Right lobe of liver (tissue), 6 donors: Measurements from ENCODE around the gene CCDC85C. TPM values are rescaled to one million over a fixed set of nuclear protein-coding genes. Genes with fewer than 3 reads are reported as not detected.

Source experiments
- ATAC-seq, 4 donors: fragments of 200-7000 bp; cut with Tn5 transposase; one replicate each; pipeline ENCODE4 v1.9.1; 2020; ENCODE audit warnings: mild to moderate bottlenecking in 4 of 4, moderate library complexity in 4 of 4
- DNase-seq, 3 donors: peaks; one replicate each; pipeline ENCODE4 v3.0.0-alpha.2; 2020
- H3K27ac ChIP-seq, 3 donors: fragments of 200-600 bp; one replicate each; pipeline ENCODE4 v1.8.0; 2022
- H3K27me3 ChIP-seq, 2 donors: fragments of 200-600 bp; one replicate each; pipeline ENCODE4 v1.8.0; 2022
- H3K36me3 ChIP-seq, 4 donors: fragments of 200-600 bp; sonication (generic) in 1 of 4; one replicate each; pipeline versions ENCODE4 v1.5.1 to v1.8.0; 2017 to 2022; ENCODE audit warnings: control low read depth in 1 of 4
- H3K4me1 ChIP-seq, 4 donors: fragments of 200-600 bp; sonication (generic) in 1 of 4; one replicate each; pipeline versions ENCODE4 v1.5.1 to v1.8.0; 2017 to 2022; ENCODE audit warnings: control low read depth in 1 of 4
- H3K4me3 ChIP-seq, 3 donors: fragments of 200-600 bp; one replicate each; pipeline ENCODE4 v1.8.0; 2022
- H3K9me3 ChIP-seq, 4 donors: fragments of 200-600 bp; sonication (generic) in 1 of 4; one replicate each; pipeline versions ENCODE4 v1.5.1 to v1.8.0; 2017 to 2022; ENCODE audit warnings: control low read depth in 1 of 4
- POLR2A ChIP-seq: fragments of 450-650 bp; IDR thresholded peaks from one replicate; pipeline ENCODE4 v1.6.1; 2017; ENCODE audit warnings: antibody characterized with exemption, mild to moderate bottlenecking
- WGBS: methylation state at CpG from one replicate; pipeline ENCODE4 v1.1.6; 2018; ENCODE audit warnings: low coverage, low lambda C conversion rate; ENCODE audit not compliant: insufficient coverage; ENCODE audit errors: missing lambda C conversion rate; 5-methylcytosine and 5-hydroxymethylcytosine counted together
- intact Hi-C, 2 donors: fragments of 100-400 bp; cut with DNase I; formaldehyde crosslinking; loops; one replicate each; pipeline versions ENCODE4 v1.11.2 to v1.14.1; 2022
- total RNA-seq, 6 experiments: library from RNA; depleted of rRNA in 2 of 6; stranded (reverse); fragments of >200 nt in 2 of 6; fragmentation: NEBNext Ultra II Directional in 3 of 6; extraction: Animal tissue kit (Norgen Biotek cat#: 25700) in 3 of 6; gene quantifications; one replicate each; pipeline versions ENCODE4 v1.1.0 to v1.2.4, GENCODE V29; 2016 to 2023
- TF ChIP-seq, protein P1 (sequence below), 4 donors: fragments of 200-600 bp in 3 of 4; fragments of 450-650 bp in 1 of 4; IDR thresholded peaks; one replicate each; pipeline versions ENCODE4 v1.5.1 to v1.8.0; 2016 to 2022; ENCODE audit warnings: antibody characterized with exemption in 4 of 4, mild to moderate bottlenecking in 2 of 4
- donor health status: DM: no; HTN: yes; CAD: no.
- donor health status: DM: no; HTN: no; CAD: no.
- donor health status: DM: no; HTN: no; CAD: no.
- donor health status: DM: no; HTN: yes; CAD: no.
- donor health status: DM: no; HTN: yes; CAD: no.

Gene CCDC85C
- total RNA-seq, 6 experiments from 2014 or later = 13.6 to 32.8 (median 21.8) TPM

DNA sequence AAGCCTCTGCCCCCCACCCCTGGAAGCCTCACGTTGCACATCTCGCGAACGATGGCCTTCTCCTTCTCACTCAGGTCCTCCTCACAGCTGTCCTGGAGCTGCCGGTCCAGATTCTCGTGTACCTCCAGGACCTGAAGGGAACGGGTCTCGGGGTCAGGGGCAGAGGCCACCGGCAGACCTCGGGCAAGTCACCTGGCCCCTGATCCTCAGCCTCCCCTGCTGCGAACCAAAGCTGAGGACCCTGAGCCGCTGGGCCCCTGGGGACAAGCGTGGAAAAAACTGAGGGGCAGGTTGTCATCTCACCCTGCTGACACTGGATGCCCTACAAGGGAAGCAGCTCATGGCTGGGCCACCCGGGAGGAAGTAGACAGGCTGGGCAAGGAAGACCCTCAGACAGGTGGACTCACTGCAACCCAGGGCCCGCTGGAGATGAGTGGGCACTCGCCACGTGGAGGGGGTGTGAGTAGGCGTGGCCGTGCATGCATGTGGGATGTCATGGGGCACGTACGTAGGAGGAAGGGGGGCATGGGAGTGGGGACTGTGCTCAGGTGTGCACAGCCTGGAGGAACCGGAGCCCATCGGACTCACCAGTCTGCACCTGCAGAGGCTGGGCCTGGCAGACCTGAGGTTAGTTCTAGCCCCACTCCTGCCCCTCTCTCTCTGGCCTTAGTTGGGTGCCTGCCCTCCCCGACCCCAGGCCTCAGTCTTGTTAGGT lies 87.7 kb downstream of the CCDC85C start:
- DNase-seq (peak in 2 of 3 donors; percentile 14 to 42), ATAC-seq (no peak)
- no peak for TF ChIP-seq POLR2A
- TF ChIP-seq, protein P1, sequence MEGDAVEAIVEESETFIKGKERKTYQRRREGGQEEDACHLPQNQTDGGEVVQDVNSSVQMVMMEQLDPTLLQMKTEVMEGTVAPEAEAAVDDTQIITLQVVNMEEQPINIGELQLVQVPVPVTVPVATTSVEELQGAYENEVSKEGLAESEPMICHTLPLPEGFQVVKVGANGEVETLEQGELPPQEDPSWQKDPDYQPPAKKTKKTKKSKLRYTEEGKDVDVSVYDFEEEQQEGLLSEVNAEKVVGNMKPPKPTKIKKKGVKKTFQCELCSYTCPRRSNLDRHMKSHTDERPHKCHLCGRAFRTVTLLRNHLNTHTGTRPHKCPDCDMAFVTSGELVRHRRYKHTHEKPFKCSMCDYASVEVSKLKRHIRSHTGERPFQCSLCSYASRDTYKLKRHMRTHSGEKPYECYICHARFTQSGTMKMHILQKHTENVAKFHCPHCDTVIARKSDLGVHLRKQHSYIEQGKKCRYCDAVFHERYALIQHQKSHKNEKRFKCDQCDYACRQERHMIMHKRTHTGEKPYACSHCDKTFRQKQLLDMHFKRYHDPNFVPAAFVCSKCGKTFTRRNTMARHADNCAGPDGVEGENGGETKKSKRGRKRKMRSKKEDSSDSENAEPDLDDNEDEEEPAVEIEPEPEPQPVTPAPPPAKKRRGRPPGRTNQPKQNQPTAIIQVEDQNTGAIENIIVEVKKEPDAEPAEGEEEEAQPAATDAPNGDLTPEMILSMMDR (IDR thresholded peaks at IDR 0.05) = no peak
- 68% methylated on average over 16 of the region's 24 CpGs for WGBS
- peaks cover 0 to 3% (median 0%) of the 10 kb centered on the region in 4 donors for H3K4me1 ChIP-seq
- H3K9me3 ChIP-seq = no peaks in the 10 kb centered on the region
- H3K4me3 ChIP-seq = no peak overlapping the region
- intact Hi-C loops = loop anchor here (5.0 kb wide), 1 partner anchor 111 kb away; no protein-coding TSS in a partner anchor
- no peaks in the 10 kb centered on the region for H3K27me3 ChIP-seq
- H3K27ac ChIP-seq = no peak overlapping the region
- peaks cover 0 to 17% (median 0%) of the 10 kb centered on the region in 4 donors for H3K36me3 ChIP-seq

DNA sequence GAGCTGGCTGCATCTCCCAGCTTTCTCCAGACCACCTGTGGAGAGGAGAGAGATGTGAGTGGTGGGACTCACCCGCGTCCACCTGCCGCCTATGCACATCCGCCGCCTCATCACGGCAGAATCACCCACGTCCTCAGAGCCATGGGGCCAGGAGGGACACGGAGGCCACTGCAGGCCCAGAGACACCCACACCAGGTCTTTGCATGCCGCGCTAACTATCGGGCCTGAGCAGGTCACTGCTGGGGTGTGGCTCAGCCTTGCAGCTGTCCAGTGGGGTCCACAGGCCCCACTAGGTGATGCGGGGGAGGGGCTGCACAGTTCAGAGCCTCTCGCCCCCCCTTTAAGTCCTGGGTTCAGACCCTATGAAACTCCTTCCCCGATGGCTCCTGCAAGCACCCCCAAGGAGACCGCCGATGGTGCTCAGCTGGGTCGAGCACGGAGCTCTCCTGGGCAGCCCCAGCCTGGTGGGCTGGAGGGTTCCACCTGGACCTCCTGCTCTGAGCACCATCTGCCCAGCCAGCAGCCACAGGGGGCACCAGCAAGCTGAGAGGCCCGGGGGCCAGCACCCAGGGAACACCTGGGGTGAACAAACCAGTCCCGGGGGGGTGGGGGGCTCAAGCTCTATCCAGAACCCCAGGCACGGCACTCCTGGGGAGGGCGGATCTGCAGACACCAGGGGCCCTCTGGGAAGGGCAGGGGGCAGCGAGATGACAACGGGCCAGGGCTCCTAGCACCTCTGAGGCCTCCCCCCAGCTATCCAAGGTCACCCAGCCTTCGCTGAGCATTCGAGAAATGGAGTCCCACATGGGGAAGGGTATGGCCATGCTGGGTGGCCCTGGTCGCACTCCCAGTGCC lies 88.5 kb downstream of the CCDC85C start:
- DNase-seq (peak in 2 of 3 donors; percentile 16 to 57), ATAC-seq (no peak)

DNA sequence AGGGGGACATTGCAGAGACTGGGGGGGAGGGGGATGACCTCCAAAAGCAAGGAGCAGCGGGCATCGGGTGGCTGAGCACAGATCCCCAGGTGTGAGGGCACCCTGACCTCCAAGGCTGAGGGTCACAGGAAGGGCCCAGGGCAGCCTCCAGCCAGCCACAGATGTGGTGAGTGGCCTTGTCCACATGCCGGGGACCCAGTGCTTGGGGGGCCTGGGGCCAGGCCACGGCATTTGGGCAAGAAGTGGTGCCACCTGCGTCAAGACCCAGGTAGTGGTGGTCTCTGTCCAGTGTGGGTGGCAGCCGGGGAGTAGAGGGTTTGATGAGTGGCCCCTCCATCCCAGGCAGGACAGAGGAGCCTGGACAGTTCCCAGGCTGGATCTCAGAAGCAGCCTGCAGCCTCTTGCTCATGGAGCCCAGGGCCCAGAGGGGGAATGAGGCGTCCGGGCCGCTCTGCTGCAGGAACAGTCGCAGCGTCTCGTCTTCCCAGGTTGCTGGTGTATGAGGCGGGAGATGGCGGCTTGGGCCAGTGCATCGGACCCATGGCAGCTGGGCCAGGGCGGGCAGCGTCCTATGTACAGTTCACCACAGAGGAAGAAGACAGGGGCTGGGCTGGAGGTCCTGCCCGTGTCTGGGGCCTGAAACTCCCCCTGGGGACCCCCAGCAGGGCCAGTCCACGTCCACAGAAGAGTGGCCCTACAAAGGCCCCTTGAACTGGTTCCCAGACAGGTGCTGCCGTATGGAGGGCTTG lies 89.3 kb downstream of the CCDC85C start:
- intact Hi-C loops = loop anchor here (5.0 kb wide), 1 partner anchor 113 kb away; no protein-coding TSS in a partner anchor
- peaks cover 0 to 3% (median 0%) of the 10 kb centered on the region in 4 donors for H3K4me1 ChIP-seq
- no peak for ATAC-seq
- no peak for TF ChIP-seq POLR2A
- TF ChIP-seq, protein P1 (IDR thresholded peaks at IDR 0.05) = no peak
- no peak overlapping the region for H3K4me3 ChIP-seq
- peaks cover 0 to 20% (median 0%) of the 10 kb centered on the region in 4 donors for H3K36me3 ChIP-seq
- no peaks in the 10 kb centered on the region for H3K27me3 ChIP-seq
- H3K9me3 ChIP-seq = no peaks in the 10 kb centered on the region
- no peak for DNase-seq
- 87% methylated on average over 3 of the region's 20 CpGs for WGBS
- no peak overlapping the region for H3K27ac ChIP-seq

More for the DNA sequence above, 88.5 kb downstream of the CCDC85C start:
- 73% methylated on average over 2 of the region's 27 CpGs for WGBS
- no peaks in the 10 kb centered on the region for H3K9me3 ChIP-seq
- H3K27me3 ChIP-seq = no peaks in the 10 kb centered on the region
- H3K36me3 ChIP-seq = peaks cover 0 to 20% (median 0%) of the 10 kb centered on the region in 4 donors
- H3K4me1 ChIP-seq = peaks cover 0 to 3% (median 0%) of the 10 kb centered on the region in 4 donors
- no peak for TF ChIP-seq POLR2A
- TF ChIP-seq, protein P1 (IDR thresholded peaks at IDR 0.05) = no peak
- no peak overlapping the region for H3K27ac ChIP-seq
- no peak overlapping the region for H3K4me3 ChIP-seq
- intact Hi-C loops = loop anchor here (5.0 kb wide), 1 partner anchor 112 kb away; no protein-coding TSS in a partner anchor

DNA sequence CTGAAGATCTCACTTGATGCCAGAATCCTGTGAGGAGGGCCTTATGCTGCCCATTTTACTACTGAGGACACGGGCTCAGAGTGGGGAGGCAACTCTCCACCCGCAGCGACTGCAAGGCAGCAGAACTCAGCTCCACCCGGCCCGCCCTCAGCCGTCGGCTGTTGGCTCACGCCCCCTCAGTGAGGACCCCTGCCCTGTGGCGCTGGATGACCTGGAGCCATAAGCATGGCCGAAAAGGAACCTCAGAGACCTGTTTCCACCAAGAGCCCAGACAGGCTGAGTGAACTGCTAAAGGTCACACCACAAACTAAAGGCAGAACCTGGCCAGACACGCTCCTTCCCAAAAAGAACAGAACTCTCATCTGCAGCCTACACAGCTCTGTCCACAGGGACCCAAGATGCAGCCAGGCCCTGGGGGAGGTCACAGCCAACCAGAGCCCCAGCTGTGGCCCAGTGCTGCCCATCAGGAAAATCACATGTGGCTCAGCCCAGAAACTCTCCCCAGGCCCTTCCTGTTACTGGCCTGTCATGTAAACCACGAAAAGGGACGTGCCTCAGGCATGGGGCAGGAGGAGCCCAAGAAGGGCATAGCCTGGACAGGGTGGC lies 90.0 kb downstream of the CCDC85C start:
- Histone ChIP-seq H3K36me3 (peaks cover 0 to 20% (median 0%) of the 10 kb centered on the region in 4 donors), H3K27ac (no peak overlapping the region), H3K4me1 (peaks cover 0 to 3% (median 1%) of the 10 kb centered on the region in 4 donors), H3K9me3 (no peaks in the 10 kb centered on the region), H3K27me3 (no peaks in the 10 kb centered on the region), H3K4me3 (no peak overlapping the region)
- TF ChIP-seq POLR2A = no peak
- TF ChIP-seq, protein P1 (IDR thresholded peaks at IDR 0.05) = no peak
- 46% methylated on average over 3 of the region's 13 CpGs for WGBS
- DNase-seq = peak in 1 of 3 donors; percentile 20
- ATAC-seq = no peak
- intact Hi-C loops = no loop called here
